Posterior vena cava (tissue), 2 donors: ENCODE measurements around the gene CCDC78. TPM values are rescaled to one million over a fixed set of nuclear protein-coding genes. Genes with fewer than 3 reads are reported as not detected.
"Not testable (repeated sequence)": the region's sequence is repeated elsewhere in the genome, so short reads cannot be mapped to it uniquely, and the experiment has no call there.

Source experiments
- DNase-seq: peaks from one replicate; pipeline ENCODE4 v3.0.0-alpha.2; 2020; ENCODE audit warnings: low spot score
- intact Hi-C, 2 donors: fragments of 100-400 bp; cut with DNase I; formaldehyde crosslinking; loops; one replicate each; pipeline versions ENCODE4 v1.14.1 to v1.14.2; 2022 to 2023
- total RNA-seq, 2 donors: library from RNA; stranded (reverse); fragmentation: NEBNext Ultra II Directional; extraction: Animal tissue kit (Norgen Biotek cat#: 25700); gene quantifications; one replicate each; pipeline ENCODE4 v1.2.1, GENCODE V29; 2021
- donor health status: DM: yes; HTN: yes; CAD: no.
- donor health status: DM: yes; HTN: yes; CAD: no.

Gene CCDC78
- total RNA-seq, 2 donors from 2014 or later = 0.52 to 1.0 TPM

- no peak for DNase-seq
- intact Hi-C loops = loop anchor here in 1 of 2 donors (5.0 kb wide), 1 partner anchor 1570 kb away; no protein-coding TSS in a partner anchor
Measured at GRCh38 chr16:762595-763268, 36.5 kb upstream of the CCDC78 start.

- no peak for DNase-seq
- intact Hi-C loops = loop anchor here in 1 of 2 donors (5.0 kb wide), 1 partner anchor 1570 kb away; no protein-coding TSS in a partner anchor
Measured at GRCh38 chr16:761625-762513, 35.6 kb upstream of the CCDC78 start.

- intact Hi-C loops = loop anchor here in 1 of 2 donors (5.0 kb wide), 1 partner anchor 1572 kb away; no protein-coding TSS in a partner anchor
- no peak for DNase-seq
Measured at GRCh38 chr16:760545-761343, 34.5 kb upstream of the CCDC78 start, which contains the start of gene MSLN. Gene MSLN (plus strand): TSS chr16:760734. CDS start chr16:762681, 1,947 bp downstream.

GRCh38 chr16:760065-760464 is 33.8 kb upstream of the CCDC78 start:
- no peak for DNase-seq
- intact Hi-C loops = loop anchor here in 1 of 2 donors (5.0 kb wide), 1 partner anchor 1572 kb away; no protein-coding TSS in a partner anchor

- DNase-seq = no peak
- intact Hi-C loops = no loop called here
Measured at GRCh38 chr16:759110-759910, 33.1 kb upstream of the CCDC78 start.

GRCh38 chr16:756428-756827 is 30.2 kb upstream of the CCDC78 start:
- intact Hi-C loops = no loop called here
- DNase-seq = no peak

GRCh38 chr16:754656-755055 is 28.4 kb upstream of the CCDC78 start:
- no peak for DNase-seq
- intact Hi-C loops = no loop called here

GRCh38 chr16:754121-754607 is 27.9 kb upstream of the CCDC78 start:
- DNase-seq, intact Hi-C loops: not testable (repeated sequence)

GRCh38 chr16:752007-752312 is 25.7 kb upstream of the CCDC78 start:
- no peak for DNase-seq
- intact Hi-C loops = no loop called here

- DNase-seq = no peak
- intact Hi-C loops = no loop called here
Measured at GRCh38 chr16:751152-752006, 25.1 kb upstream of the CCDC78 start.

- intact Hi-C loops = no loop called here
- no peak for DNase-seq
Measured at GRCh38 chr16:750485-750884, 24.2 kb upstream of the CCDC78 start.

- intact Hi-C loops = no loop called here
- no peak for DNase-seq
Measured at GRCh38 chr16:749010-749409, 22.8 kb upstream of the CCDC78 start.

- DNase-seq = no peak
- intact Hi-C loops = no loop called here
Measured at GRCh38 chr16:747978-748746, 21.9 kb upstream of the CCDC78 start.

- DNase-seq = no peak
- intact Hi-C loops = no loop called here
Measured at GRCh38 chr16:746637-747036, 20.4 kb upstream of the CCDC78 start.

GRCh38 chr16:745739-746138 is 19.5 kb upstream of the CCDC78 start:
- intact Hi-C loops = no loop called here
- no peak for DNase-seq

GRCh38 chr16:743794-744500 is 17.7 kb upstream of the CCDC78 start:
- intact Hi-C loops = no loop called here
- no peak for DNase-seq
